HG03520 (cell line): Measurements from ENCODE around the gene NPC1L1.
"Not testable (repeated sequence)": the region's sequence is repeated elsewhere in the genome, so short reads cannot be mapped to it uniquely, and the experiment has no call there.

Source experiments
- ATAC-seq: cut with Tn5 transposase; IDR thresholded peaks from one replicate; pipeline ENCODE4 v1.9.1; 2021; ENCODE audit warnings: mild to moderate bottlenecking, moderate library complexity; ENCODE audit not compliant: unreplicated experiment

NPC1L1 gene

DNA sequence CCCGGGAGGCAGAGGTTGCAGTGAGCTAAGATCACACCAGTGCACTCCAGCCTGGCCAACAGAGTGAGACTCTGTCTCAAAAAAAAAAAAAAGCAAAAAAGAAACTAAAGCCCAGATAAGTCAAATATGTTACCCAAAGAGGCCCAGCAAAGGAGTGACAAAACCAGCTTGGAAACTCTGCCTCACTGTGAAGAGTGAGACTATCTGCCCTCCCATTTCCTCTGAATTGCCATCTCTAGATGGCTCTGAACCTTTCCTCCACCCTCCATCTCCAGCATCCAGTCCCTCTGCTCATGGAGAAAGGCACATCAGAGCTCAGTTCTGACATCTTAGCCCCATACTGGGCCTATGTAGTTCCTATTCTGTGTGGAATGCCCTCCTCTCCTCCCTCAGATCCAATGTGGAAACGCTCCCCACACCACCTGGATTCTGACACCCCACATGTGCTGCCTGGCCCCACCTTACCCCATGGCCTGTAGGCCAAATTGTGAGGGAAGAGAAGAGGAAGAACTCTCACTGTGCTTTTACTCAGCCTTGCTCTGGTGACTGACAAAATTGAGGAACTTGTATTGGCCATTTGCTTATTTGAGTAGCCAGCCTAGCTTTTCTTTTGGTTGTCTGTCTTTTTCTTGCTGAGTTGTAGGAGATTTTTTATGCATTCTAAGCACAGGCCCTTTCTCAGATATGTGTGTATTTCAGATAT, 32.7 kb downstream of the NPC1L1 start:
- no peak for ATAC-seq

DNA sequence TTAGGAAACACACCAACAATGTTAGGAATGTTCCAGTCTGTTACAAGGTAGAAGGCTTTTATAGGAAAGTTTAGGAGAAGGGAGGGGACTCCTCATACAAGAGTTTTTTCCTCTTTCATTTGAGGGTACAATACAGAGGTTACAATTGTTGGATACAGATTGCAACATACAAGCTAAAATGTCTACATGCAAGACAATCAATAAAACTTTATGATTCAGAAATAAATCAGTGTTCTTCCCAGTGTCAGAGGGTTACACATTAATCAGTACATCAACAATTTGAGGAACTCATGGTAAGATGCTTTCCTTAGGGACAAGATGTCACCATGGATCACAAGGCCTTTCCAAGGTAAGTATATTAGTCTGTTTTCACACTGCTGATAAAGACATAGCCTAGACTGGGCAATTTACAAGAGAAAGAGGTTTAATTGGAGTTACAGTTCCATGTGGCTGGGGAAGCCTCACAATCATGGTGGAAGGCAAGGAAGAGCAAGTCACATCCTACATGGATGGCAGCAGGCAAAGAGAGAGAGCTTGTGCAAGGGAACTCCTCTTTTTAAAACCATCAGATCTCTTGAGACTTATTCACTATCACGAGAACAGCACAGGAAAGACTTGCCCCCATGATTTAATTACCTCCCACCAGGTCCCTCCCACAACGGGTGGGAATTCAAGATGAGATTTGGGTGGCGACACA, 34.4 kb downstream of the NPC1L1 start:
- ATAC-seq = not testable (repeated sequence)

DNA sequence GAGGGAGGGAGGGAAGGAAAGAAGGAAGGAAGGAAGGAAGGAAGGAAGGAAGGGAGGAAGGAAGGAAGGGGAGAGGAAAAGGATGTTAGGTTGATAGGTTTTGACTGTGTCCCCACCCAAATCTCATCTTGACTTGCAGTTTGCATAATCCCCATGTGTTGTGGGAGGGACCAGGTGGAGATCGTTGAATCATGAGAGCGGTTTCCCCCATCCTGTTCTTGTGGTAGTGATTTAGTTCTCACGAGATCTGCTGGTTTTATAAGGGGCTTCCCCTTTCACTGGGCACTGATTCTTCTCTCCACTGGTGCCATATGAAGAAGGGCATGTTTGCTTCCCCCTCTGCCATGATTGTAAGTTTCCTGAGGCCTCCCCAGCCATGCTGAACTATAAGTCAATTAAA, 35.5 kb downstream of the NPC1L1 start:
- no peak for ATAC-seq

DNA sequence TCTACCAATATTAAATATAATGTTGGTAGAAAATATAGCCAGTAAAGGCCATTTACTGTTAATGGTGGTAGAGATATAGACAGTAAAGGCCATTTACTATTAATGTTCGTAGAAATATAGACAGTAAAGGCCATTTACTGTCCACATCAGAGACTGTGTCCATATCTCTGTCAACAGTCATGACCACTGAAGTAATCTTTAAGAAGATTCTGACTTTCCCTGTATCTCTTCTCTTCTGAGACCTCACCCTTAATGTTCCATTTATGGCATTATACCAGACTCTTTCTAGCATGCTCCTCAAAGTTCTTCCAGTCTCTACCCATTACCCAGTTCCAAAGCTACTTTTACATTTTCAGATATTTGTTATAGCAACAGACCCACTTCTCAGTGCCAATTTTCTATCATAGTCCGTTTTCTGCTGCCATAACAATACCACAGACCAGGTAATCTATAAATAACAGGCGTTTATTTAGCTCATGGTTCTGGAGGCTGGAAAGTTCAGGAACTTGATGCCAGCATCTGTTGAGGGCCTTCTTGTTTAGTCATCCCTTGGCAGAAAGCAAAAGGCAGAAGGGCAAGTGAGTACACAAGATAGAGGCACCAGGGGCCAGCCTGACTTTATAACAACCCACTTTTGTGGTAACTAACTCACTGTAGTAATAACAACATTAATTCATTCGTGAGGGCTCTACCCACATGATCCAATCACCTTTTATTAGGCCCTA, 42.7 kb downstream of the NPC1L1 start:
- no peak for ATAC-seq

DNA sequence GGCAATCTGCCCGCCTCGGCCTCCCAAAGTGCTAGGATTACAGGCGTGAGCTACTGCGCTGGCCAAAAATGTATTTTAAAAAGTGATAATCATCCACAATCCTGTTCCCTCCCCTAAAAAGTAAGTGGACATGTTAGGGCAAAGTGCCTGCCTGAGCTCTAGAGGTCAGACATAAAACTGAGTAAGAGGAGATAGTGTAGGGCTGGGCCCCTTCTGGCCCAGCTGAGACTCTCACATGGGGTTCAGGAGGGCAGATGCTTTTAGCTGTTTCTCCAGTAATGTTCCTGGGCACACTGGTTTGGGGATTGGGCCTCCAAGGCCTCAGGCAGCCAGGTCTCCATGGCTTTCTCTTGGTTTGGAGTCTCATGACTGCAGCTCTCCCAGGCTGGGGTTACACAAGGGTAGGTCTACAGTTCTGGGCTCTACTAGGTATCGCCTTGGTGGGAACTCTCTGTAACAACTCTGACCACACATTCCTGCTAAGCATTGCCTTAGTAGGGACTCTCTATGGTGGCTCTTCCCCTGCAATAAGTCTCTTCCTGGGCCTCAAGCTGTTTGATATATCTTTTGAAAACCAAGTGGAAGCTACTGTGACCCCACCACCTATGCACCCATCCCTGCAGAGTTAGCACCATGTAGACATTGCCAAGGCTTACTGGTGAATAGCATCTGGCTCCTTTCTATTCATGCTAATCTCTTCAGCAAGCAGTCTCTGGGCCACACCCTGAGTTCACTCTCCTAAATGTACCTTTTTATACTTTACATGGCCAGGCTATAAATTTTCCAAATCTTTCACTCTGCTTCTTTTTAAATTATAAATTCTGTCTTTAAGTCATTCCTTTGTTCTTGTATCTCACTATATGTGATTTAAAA, 43.7 kb downstream of the NPC1L1 start:
- no peak for ATAC-seq

DNA sequence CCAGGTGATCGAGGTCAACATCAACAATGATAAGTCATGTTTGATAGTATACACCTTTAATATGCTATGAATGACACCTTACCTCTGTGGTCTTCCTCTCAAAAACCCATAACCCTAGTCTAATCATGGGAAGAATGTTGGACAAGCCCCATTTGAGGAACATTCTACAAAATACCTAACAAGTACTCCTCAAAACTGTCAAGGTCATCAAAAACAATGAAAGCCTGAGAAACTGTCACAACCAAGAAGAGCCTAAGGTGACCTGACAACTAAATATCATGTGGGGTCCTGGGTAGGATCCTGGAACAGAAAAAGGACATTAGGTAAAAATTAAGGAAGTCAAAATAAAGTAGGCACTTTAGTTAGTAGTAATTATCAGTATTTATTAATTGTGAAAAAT, 44.7 kb downstream of the NPC1L1 start:
- no peak for ATAC-seq

DNA sequence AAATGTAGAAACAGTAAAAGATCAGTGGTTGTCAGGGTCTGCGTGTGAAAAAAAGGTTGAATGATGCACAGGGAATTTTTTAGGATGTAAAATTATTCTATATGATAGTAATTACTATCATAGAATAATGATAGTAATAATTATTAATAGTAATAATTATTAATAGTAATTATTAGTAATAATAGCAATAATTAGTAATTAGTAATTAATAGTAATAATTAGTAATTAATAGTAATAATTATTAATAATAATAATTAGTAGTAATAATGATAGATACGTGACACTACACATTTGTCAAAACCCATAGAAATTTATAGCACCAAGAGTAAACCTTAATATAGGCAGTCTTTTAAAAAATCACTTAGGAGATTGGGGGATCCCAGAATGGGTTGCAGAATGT, 46.2 kb downstream of the NPC1L1 start:
- ATAC-seq = no peak

DNA sequence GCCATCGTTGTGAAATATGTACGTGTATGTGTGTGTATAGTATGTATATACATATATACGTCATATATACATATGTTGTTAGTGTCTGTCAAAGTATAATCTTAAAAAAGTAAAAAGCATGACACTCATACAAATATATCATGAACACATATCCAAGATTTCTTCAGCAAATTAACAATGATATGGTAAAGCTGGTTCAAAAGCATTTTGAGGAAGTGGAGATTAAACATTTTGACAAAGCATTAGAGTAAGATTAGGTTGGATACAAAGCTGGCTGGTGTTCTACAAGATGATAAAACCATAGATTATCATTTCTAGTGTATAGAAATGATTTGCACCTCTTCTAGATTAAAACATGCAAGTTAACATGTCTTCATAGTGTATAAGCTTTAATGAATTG, 49.9 kb downstream of the NPC1L1 start:
- no peak for ATAC-seq

DNA sequence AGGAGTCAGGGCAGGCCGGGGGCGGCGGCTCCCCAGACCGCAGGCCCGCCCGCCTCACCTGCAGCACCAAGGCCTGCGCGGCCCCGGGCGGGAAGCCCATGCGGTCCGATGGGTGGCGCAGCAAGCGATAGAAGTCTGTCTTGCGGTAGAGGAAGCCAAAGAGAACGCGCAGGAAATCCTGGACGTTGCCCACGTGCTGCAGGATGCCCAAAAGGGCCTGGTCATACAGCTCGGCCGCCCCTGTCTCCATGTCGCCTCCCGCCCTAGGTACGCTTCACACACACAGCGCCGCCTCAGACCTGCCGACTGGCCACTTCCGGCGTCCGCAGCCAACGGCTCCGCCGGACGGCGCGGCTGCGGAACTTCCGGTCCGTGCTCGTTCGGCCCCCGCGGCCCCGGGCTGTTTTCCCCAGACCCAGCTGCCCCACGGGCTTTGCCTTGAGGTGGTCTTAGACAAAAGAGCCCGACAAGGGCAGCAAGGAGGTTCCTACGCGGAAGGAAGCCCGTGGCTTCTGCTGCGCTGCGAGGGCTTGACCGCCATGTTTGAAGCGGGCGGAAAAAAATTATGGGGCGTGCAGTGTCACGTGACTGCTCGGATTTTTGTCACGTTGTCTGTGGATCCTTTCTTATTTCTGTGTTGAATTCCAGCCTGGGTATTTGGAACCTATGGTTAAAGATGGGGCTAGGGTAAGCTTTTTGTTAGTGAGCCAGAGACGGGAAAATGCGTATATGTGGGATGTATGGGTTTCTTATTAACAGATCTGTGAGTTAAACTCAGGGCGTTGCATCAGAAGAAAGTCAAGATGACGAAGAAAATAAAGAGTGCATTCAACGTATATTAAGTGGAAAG, 50.6 kb downstream of the NPC1L1 start, which contains the start of gene NUDCD3:
Gene NUDCD3, minus strand, starts transcription at position 308 of the 850 bp plus-strand sequence. Its CDS starts 58 bp downstream, at position 250.
- ATAC-seq = peak; percentile 87

DNA sequence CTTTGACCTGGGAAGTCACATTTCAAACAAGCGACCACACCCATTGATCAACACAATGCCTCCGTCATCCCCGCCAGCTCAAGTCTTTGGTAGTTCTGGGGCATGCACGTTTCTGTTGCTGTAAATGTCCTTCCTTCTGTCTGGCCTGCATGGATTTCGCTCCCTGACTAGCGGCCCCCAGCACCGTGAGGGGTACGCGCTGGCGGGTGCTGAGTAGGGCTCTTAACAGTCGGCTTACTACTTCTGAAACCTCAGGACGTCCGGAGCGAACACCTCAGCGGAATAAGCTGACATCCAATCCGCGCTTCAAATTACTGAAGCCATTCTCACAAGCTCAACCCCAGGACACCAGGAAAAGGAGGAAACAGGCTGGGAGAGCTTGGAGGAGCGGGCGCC, 51.2 kb downstream of the NPC1L1 start:
- peak; percentile 19 for ATAC-seq

DNA sequence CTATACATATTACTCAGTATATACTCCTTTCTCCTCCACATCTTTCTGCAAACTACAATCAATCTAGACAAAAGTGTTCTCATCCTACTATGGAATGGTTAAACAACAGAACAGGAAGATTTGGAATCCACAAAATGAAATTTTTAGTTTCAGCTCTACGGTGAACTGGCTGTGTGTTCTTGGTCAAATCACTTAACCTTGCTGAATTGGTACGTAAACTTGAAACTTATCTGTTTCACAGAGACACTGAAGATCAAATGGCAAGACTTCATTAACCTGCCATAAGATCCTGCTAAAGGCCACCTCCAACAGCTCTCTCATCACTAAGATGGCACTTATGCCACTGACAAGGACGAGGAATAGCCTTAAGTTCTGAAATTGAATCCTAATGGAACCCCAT, 52.2 kb downstream of the NPC1L1 start:
- no peak for ATAC-seq

DNA sequence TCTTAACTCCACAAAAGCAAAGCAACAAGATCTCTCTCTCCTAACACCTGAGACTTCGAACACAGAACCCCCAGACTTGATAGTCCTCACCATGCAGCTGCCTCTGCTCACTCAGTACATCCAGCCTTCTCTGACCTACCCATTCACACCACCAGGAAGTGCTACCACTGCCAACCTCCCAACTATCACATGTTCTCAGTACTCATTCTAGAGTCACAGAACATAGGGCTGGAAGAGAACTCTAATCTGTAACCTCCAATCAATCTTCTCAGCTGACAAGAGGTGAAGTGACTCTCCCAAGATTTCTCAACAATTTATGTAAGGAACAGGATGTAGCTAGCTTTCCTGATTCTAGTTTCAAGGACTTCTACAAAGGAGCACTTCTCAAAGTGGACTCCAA, 54.4 kb downstream of the NPC1L1 start:
- no peak for ATAC-seq

DNA sequence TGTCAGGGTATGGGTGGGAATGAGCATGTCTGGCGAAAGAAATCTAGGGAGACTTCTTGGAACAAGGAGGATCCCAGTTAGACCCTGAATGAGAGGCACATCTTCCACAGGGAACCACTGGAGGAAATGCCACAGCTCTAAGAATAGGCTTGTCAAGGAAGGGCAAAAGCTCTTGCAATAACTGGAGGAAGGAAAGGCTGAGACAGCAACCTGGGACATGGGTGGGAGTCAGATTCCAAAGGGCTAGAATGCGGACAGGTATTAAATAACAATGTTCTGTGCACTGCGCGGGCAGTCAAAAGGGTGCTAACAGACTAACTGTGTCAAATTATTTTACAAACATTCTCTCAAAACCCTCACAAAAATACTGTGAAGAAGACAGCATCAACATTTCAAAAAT, 55.1 kb downstream of the NPC1L1 start:
- ATAC-seq = no peak

DNA sequence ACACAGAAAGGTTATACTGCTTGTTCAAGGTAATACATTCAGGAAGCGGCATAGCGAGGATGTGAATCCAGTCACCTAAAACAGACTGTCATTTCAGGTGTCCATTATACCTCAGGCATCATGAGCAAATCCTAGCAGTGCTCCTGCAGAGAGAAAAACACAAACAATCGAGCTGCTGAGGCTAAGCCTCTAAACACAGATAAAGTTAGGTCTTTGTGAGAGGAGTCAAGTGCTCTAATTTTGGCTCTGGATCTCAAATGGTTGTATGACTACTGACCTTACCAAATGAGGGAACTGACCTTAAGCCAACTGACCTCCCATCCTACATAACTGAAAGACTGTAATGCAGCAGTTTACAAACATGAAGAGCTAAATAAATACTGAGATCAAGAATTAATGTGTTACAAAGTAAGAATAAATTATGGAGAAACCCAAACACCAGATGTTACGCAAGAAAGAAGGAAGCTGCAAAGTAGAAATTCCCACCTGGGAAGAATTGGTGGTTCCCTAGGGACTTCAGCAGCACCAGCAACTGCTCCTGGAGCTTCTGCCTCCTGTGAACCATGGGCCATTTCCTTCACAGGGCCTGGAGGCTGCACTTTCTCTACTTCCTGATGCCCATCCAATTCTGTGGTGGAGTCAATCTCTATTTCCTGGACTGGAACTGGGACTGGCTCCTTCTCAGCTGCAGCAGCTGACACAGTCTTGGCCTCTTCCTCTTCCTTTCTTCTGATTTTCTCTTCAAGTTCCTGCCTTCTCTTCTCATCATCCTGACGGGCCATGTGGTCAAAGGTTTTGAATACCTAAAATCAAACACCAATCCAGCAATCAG, 56.4 kb downstream of the NPC1L1 start:
- no peak for ATAC-seq

DNA sequence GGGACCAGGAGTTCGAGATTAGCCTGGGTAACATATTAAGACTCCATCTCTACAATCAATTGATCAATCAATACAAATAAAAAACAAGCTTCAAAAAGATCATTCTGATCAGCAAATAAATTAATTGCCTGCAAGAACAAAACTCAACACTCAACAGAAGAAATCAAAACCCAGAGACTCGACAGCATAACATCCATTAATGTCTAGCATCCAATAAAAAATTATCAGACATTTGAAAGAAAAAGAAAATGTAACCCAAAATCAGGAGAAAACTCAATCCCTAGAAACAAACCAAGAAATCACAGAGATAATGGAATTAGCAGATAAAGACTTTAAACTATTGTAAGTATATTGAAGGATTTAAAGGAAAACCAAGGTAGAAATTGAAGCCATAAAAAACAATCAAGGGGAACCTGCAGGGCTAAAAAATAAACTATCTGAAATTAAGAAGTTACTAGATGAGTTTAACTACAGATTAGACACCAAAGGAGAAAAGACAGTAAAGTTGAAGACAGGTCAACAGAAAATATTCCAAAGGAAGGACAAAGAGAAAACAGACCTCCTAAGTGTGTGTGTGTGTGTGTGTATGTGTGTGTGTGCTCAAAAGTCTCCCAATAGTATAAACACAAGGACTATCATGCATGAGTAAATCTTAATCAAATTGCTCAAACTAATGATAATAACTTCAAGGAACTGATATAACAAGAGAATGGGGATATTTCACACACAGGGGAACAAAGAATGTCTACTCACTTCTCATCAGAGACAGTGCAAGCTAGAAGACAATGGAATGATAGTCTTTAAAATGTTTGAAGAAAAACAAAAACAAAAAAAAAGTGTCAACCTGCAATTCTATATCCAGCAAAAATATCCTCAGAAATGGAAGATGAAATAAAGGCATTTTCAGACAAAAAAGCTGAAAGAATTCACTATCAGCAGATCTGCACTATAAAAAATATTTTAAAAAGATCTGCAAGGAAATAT, 58.3 kb downstream of the NPC1L1 start:
- no peak for ATAC-seq

DNA sequence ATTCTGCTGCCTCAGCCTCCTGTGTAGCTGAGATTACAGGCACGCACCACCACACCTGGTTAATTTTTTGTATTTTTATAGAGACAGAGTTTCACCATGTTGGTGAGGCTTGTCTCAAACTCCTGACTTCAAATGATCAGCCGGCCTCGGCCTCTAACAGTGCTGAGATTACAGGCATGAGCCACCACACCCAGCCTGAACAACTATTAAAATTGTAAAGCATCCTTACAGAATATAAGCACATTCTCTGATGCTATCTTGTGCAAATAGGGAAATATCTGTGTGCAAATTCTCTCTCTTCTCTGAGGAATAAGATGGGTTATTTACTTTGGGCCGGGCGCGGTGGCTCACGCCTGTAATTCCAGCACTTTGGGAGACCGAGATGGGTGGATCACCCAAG, 63.2 kb downstream of the NPC1L1 start:
- no peak for ATAC-seq

DNA sequence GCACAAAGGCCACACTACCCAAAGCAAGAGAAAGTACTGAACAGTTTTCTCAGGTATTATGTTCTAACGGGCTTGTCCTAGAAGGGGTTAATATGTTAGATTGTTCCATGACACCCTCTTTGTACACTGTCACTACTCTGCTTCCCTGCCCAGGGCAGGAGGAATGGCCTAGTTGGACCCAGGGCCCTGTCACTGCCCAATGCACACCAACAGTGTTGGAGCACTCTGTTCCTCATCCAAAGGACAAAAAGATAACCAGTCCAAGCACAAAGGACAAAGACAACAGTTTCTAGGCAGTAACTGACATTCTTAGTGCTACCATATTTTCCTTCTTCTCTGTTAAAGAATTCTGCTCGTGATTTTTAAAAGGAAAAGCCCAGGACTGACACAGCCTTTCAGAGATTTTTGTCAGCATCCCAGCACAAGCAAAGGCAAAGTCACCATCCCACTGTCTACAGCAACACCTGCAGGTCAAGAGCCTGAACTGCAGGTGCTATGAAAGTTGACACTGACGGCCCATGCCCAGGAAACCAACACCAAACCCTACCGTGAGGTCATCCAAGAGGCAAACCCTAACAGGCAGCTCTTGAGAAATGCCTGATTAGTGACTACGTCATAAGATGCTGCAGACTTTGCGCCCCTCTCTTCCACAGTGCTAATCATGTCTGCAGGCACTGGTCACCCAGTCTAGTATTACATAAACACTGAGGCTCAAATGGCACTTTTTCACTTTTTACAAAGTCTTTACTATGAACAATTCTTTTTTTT, 63.9 kb downstream of the NPC1L1 start:
- peak; percentile 82 for ATAC-seq
